HepG2 (cell line): Measurements from ENCODE around the gene IRF2BPL. TPM values are rescaled to one million over a fixed set of nuclear protein-coding genes. Genes with fewer than 3 reads are reported as not detected.

Experiments
- CTCF ChIP-seq: sonication (generic); formaldehyde crosslinking; IDR thresholded peaks from 2 replicates; pipeline ENCODE4 v1.5.0; 2020; ENCODE audit warnings: mild to moderate bottlenecking, missing genetic modification reagents, moderate library complexity
- EEA1 ChIP-seq: sonication (generic); formaldehyde crosslinking; IDR thresholded peaks from 2 replicates; pipeline ENCODE4 v1.5.1; 2020; ENCODE audit warnings: mild to moderate bottlenecking, missing genetic modification reagents, borderline replicate concordance
- GTF2F1 ChIP-seq: fragments of 150-350 bp; IDR thresholded peaks from 2 replicates; pipeline ENCODE4 v1.6.1; 2014; ENCODE audit warnings: low read length
- SOX6 ChIP-seq, 2 experiments: fragments of 450-650 bp in 1 of 2; sonication (generic) in 1 of 2; formaldehyde crosslinking in 1 of 2; IDR thresholded peaks; 2 replicates each; pipeline versions ENCODE4 v1.4.0 to v1.6.1; 2017 to 2020; ENCODE audit warnings: antibody characterized with exemption in 1 of 2, mild to moderate bottlenecking in 1 of 2, missing genetic modification reagents in 1 of 2
- SP140L ChIP-seq: sonication (generic); formaldehyde crosslinking; IDR thresholded peaks from 2 replicates; pipeline ENCODE4 v1.4.0; 2020; ENCODE audit warnings: missing genetic modification reagents, borderline replicate concordance
- STAG1 ChIP-seq: sonication (generic); formaldehyde crosslinking; IDR thresholded peaks from 2 replicates; pipeline ENCODE4 v1.4.0; 2020; ENCODE audit warnings: missing genetic modification reagents
- TOE1 ChIP-seq: sonication (generic); formaldehyde crosslinking; IDR thresholded peaks from 2 replicates; pipeline ENCODE4 v1.4.0; 2020; ENCODE audit warnings: mild to moderate bottlenecking, missing genetic modification reagents
- ZFP37 ChIP-seq: sonication (generic); formaldehyde crosslinking; IDR thresholded peaks from 2 replicates; pipeline ENCODE4 v1.4.0; 2020; ENCODE audit warnings: missing genetic modification reagents, borderline replicate concordance
- ZKSCAN5 ChIP-seq: sonication (generic); formaldehyde crosslinking; IDR thresholded peaks from 2 replicates; pipeline ENCODE4 v1.5.1; 2020; ENCODE audit warnings: mild to moderate bottlenecking, missing genetic modification reagents
- ZMYM4 ChIP-seq: sonication (generic); formaldehyde crosslinking; IDR thresholded peaks from 2 replicates; pipeline ENCODE4 v1.8.1; 2023; ENCODE audit warnings: mild to moderate bottlenecking, missing genetic modification reagents
- ZNF121 ChIP-seq: sonication (generic); formaldehyde crosslinking; IDR thresholded peaks from 2 replicates; pipeline ENCODE4 v1.5.0; 2020; ENCODE audit warnings: mild to moderate bottlenecking, missing genetic modification reagents
- ZNF142 ChIP-seq: sonication (generic); formaldehyde crosslinking; IDR thresholded peaks from 2 replicates; pipeline ENCODE4 v1.4.0; 2020; ENCODE audit warnings: missing genetic modification reagents
- ZNF768 ChIP-seq: sonication (generic); formaldehyde crosslinking; IDR thresholded peaks from 2 replicates; pipeline ENCODE4 v1.4.0; 2020; ENCODE audit warnings: missing genetic modification reagents
- ZNF781 ChIP-seq: sonication (generic); formaldehyde crosslinking; IDR thresholded peaks from 2 replicates; pipeline ENCODE4 v1.5.1; 2020; ENCODE audit warnings: borderline replicate concordance, mild to moderate bottlenecking, missing genetic modification reagents; ENCODE audit errors: not compliant biosample characterization
- polyA plus RNA-seq, 8 experiments: library from polyadenylated mRNA; depleted of rRNA in 3 of 8; stranded (reverse) in 7 of 8; unstranded in 1 of 8; fragments of >200 nt; fragmentation: Illumina TruSeq in 4 of 8; extraction: Trizol in 4 of 8; gene quantifications; 2 replicates each; pipeline versions ENCODE4 v1.2.1 to v1.2.3, GENCODE V29; 2011 to 2016; ENCODE audit warnings: low read depth in 4 of 8, missing spikeins in 1 of 8, mixed read lengths in 1 of 8; ENCODE audit not compliant: insufficient read depth in 1 of 8
- total RNA-seq, 5 experiments: library from RNA; depleted of rRNA; stranded (reverse); fragments of >200 nt; fragmentation: Illumina TruSeq; extraction: Trizol; gene quantifications; 2 replicates each; pipeline ENCODE4 v1.2.3, GENCODE V29; 2016; ENCODE audit warnings: low read depth in 1 of 5
- TF ChIP-seq, protein P1 (sequence below): sonication (generic); formaldehyde crosslinking; IDR thresholded peaks from 2 replicates; pipeline ENCODE4 v1.4.0; 2020; ENCODE audit warnings: mild to moderate bottlenecking, missing genetic modification reagents
- TF ChIP-seq, protein P2 (sequence below), 2 experiments: sonication (generic) in 1 of 2; formaldehyde crosslinking in 1 of 2; IDR thresholded peaks; 2 replicates each; pipeline versions ENCODE4 v1.5.1 to v1.6.1; 2011 to 2020; ENCODE audit warnings: borderline replicate concordance in 1 of 2, low read depth in 1 of 2, low read length in 1 of 2, mild to moderate bottlenecking in 1 of 2, missing genetic modification reagents in 1 of 2, moderate library complexity in 1 of 2

IRF2BPL gene
- total and polyA plus RNA-seq, 2 of the 13 experiments (the other 11 are each of a cell fraction or from before 2014, with no cell fraction given): 6.6 to 8.4 TPM

- TF ChIP-seq CTCF (CRISPR knock-in tag): peak; percentile 93
- no peak for TF ChIP-seq SOX6 (IDR thresholded peaks at IDR 0.05)
- no peak for TF ChIP-seq SOX6 (CRISPR knock-in tag; IDR thresholded peaks at IDR 0.05)
- TF ChIP-seq, protein P1, sequence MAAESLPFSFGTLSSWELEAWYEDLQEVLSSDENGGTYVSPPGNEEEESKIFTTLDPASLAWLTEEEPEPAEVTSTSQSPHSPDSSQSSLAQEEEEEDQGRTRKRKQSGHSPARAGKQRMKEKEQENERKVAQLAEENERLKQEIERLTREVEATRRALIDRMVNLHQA (CRISPR knock-in tag): no peak
- TF ChIP-seq ZNF781 (CRISPR knock-in tag): no peak
- TF ChIP-seq ZFP37 (CRISPR knock-in tag): no peak
- no peak for TF ChIP-seq EEA1 (CRISPR knock-in tag)
- no peak for TF ChIP-seq ZNF121
- TF ChIP-seq GTF2F1: no peak
- TF ChIP-seq SP140L (CRISPR knock-in tag): no peak
- no peak for TF ChIP-seq ZNF142 (CRISPR knock-in tag)
- no peak for TF ChIP-seq TOE1 (CRISPR knock-in tag)
- no peak for TF ChIP-seq ZMYM4 (CRISPR knock-in tag)
- TF ChIP-seq, protein P2, sequence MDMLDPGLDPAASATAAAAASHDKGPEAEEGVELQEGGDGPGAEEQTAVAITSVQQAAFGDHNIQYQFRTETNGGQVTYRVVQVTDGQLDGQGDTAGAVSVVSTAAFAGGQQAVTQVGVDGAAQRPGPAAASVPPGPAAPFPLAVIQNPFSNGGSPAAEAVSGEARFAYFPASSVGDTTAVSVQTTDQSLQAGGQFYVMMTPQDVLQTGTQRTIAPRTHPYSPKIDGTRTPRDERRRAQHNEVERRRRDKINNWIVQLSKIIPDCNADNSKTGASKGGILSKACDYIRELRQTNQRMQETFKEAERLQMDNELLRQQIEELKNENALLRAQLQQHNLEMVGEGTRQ (IDR thresholded peaks at IDR 0.05; ENCODE audit: low read depth, low read length): no peak
- TF ChIP-seq, protein P2 (CRISPR knock-in tag; IDR thresholded peaks at IDR 0.05; ENCODE audit: borderline replicate concordance): no peak
- TF ChIP-seq STAG1 (CRISPR knock-in tag): peak; percentile 99
- TF ChIP-seq ZKSCAN5: no peak
- TF ChIP-seq ZNF768: peak; percentile 34; the same call in 1 of the 2 replicates
These were observed 39.4 kb upstream of the IRF2BPL start (continued) for GRCh38 chr14:77067632-77068516.
